HG03025 (cell line): ENCODE results near the gene PIM2.

Experiments
- ATAC-seq: cut with Tn5 transposase; IDR thresholded peaks from one replicate; pipeline ENCODE4 v1.9.1; 2021; ENCODE audit warnings: mild to moderate bottlenecking, moderate library complexity; ENCODE audit not compliant: unreplicated experiment, low FRiP score

PIM2 gene

DNA sequence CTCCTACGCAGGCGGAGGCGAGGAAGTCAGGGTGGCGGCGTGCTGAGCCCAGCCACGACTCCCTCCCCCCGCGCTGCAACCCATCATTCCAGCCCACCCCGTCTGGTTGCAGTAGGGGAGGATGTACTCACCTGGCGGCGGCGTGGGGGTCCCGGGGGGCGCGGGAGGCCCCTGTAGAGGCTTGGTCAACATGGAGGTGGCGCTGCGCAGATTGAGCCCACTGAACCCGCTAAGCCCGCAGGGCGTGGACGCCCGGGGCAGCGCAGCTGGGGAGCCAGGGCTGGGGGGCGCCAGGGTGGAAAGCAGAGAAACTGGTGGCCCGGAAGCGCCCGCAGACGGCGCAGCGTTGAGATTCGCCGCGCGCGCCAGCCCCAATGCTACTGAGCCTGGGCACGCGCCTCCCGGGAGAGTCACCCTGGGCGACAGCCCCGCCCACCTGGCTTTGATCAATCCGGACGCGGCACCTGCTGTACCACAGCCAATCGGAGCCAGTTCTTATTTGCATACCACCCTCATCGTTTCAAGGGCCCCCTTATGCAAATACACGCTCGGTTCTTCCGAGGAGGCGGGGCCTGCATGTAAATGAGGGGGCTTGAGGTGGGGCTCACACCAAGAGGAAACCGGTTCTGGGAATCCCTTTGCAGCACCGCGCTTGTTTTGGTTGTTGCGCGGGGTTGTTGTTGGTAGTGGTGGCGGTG lies at the start of gene PIM2:
Gene PIM2, minus strand, starts transcription at position 382 of the 698 bp plus-strand sequence. Its CDS starts 190 bp downstream, at position 192.
- ATAC-seq: peak; percentile 58

DNA sequence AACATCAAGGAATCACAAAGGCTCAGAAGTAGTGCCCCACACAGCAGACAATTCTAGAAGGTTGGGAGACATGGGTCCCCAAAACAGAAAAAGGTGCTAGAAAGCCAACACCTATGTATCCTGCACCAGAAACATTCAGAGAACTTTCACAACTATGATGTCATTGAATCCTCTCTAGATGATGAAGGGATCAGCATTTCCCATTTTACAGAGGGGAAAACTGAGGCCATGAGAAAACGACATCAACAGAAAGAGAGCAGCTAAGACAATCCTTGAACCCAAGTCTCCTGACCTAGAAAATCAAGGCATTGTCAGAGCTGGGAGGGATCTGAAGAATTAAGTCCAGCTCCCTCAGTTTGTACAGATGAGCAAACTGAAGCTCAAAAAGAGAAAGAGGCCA lies 49.6 kb upstream of the PIM2 start:
- no peak for ATAC-seq

DNA sequence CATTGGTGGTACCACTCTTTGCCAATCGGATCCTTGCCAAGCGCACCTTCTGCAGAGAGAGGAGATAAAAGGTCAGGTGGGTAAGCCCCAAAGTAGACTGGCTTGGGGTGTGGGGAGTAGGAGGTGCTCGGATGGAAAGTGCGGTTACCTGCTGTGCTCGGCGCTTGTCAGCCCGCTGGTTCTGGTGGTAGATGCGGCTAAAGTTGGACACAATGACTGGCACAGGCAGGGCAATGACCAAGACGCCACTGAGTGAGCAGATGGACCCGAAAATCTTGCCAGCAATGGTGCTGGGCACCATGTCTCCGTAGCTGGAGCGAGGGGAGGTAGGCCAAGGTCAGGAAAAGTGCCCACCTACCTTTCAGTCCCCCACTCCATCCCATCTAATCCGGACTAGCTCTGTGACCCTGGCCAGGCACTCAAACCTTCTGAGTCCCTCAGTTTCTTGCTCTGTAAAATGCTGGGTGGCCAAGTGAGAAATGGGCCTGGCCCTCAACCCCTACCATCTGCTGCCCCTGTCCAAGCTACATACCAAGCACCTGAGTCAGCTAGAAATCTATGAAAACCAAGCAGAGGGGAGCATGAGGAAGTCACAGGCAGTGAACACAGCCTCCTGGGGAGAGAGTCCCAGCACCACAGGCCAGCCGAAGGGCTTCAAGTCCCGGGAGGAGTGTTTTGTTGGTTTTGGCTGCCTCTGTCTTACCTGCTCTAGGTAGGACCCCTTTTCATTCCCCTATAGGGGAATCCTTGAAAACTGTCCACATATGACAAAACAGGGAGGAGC lies 48.2 kb upstream of the PIM2 start:
- ATAC-seq: no peak

DNA sequence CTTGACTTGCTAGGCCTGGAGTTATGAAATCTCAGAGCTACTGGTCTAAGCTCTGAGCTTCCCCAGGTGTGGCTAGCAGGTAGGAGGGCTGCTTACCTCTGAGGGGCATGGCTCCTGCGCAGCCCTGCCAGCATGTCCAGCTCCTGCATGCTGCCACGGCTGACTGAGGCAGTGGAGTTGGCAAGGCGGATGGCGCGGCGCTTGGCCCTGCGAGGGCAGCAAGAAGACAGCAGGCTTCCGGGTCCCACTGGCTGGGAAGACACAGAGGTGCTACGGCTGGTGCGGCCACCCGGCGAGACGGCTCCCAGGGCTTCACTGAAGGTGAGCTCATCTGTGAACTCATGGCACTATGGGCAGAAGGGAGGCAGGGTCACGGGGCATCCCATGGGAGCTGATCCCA lies 47.1 kb upstream of the PIM2 start:
- ATAC-seq: no peak

DNA sequence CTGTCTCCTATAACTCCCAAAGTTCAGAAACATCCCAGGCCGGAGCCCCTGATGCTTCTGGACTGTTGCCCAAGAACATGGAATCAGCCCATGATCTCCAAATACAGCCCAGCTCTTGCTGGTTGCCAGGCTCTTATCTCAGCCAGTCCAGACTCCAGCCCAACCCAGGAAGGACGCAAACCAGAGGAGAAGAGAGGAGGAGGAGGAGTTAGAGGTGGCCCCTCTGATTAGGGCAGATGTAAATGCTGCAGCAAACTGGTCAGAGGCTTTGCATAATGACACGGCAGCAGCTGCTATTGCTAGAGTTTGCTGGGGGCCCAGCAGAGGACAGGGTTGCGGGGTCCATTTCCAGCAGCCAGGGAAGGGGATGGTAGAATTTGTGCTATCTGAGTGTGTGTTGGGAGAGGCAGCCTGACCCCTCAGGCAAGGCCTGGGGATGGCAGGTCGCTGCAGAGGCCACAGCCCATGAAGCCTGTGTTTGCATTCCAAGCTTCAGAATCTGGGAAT lies 42.8 kb upstream of the PIM2 start:
- ATAC-seq: no peak

DNA sequence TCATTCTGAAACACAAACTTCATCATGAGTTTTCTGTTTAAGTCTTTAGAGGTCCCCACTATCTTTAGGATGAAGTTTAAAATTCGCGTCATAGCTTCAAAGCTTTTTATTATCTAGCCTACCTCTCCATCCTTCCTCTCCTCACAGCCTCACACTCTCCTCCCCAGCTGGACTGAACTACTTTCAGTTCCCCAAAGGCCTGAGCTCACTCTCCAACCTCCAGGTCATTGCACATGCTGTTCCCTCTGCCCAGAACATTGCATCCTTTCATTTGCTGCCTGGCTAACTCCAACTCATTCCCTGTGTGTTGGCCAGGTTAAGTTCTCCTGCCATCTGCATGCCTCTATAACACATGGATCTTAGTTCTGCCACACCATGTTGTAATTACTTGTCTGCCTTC lies 41.5 kb upstream of the PIM2 start:
- ATAC-seq: no peak

DNA sequence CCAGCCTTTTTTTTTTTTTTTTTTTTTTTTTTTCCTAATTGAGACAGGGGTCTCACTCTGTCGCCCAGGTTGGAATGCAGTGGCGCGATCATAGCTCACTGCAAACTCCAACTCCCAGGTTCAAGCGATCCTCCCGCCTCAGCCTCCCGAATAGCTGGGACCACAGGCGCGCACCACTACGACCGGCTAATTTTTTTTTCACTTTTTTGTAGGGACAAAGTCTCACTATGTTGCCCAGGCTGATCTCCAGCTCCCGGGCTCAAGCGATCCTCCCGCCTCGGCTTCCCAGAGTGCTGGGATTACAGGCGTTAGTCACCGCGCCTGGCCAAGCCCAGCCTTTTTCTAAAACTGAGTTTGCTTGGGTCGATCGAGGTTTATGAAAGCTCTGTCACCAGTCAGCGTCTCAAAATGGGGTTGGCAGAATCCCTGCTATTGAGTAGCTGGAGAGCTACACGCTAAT lies 39.8 kb upstream of the PIM2 start:
- ATAC-seq: peak; percentile 2

DNA sequence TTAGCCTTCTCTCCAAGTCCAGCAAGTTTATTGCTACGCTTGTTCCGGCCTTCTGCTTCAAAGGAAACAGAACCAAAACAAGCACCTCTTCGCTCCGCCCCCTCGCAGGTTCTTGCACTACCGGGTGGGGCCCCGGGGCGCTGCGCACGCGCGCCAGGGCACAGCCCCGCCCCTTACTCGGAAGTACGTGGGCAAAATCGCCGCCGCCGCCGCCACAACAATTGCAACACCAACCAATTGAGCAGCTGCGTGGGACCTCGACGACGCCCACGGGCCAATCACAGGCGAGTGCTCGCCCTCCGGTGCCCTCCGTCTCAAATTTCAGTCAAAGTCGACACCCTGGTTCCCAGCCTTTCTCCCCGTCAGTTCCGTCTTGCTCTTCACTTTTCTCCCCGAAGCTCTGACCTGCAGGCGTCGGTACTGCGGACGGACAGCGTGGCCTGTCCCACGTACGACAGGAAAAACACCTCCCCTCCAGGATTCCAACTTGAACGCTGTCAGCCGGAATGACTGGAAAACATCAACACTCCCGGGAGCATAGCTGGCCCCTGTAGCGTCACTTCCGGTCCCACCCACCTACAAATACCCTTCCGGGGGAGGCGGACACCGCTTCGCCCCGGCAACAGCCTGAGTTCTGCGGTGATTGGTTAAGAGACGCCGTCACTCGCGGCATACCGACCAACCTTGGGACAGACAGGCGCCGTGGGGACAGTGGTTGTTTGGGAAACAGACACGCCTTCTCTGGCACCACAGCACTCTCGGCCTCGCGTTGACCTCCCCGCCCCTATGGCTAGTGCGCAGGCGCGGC lies 39.2 kb upstream of the PIM2 start:
- ATAC-seq: peak; percentile 73

DNA sequence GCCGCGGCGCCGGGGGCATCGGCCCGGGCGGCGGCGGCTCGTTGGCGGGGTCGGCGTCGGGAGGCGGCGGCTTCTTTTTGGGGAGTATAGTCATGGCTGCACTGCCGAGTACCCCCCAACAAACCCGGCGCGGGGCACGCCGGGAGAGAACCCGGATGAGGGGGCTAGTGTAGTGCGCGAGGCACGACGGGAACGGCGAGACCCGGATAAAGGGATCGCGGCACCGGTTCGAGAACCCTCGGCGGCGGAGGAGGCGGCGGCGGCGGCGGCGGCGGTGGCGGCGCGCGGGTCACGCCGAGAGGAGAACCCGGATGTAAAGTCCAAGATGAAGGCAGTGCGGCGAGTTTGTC lies 38.6 kb upstream of the PIM2 start, which contains the start of gene OTUD5:
Gene OTUD5, minus strand, starts transcription at position 131 of the 350 bp plus-strand sequence. Its CDS starts 37 bp downstream, at position 94.
- ATAC-seq: peak; percentile 35

DNA sequence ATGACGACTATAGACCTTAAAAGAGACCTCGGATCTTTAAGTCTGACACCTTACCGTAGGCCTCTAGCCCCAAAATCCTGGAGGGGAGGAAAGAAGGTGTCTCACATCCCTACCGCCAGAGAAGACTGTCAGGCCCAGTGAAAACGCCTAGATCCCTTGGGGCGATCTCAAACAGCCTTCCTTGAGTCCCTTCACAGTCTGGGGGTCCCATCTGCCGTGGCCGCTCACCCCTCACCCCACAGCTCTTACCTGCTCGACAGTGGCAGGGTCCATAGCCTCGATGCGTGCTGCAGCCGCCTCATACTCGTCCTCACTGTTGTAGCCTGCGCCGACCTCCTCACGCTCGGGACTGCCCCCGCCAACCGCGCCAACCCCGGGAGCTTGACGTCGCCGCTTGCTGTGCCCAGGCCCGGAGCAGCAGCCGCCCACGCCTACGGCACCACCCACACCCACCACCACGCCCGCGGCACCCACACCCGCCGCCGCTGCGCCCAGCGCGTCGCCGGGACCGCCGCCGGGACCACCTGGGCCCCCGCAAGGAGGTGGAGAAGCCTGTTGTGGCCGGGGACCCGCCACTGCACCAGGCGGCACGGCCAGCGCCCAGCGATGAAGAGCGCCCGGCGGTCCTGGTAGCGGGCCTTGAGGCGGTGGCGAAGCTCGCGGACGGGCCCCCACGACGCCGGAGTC lies 38.0 kb upstream of the PIM2 start:
- peak; percentile 1 for ATAC-seq

DNA sequence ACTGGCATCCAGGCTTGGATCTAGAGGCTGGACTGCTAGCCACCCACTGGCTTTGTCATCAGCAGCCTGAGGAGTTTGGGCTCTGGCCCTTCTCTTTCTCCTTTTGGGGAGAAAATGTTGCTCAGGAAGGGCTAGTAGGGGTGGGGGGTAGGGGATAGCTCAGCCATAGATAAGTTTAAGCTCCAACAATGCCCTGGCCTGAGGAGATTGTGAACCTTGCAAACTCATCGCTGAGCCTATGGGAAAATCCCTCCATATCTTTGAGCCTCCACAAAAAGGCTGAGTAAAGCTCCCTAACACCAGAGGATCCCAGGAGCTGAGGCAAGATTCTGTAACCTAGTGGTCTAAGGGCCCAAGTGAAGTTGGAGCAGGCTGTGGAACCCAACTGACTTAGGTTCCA lies 29.8 kb upstream of the PIM2 start:
- no peak for ATAC-seq

DNA sequence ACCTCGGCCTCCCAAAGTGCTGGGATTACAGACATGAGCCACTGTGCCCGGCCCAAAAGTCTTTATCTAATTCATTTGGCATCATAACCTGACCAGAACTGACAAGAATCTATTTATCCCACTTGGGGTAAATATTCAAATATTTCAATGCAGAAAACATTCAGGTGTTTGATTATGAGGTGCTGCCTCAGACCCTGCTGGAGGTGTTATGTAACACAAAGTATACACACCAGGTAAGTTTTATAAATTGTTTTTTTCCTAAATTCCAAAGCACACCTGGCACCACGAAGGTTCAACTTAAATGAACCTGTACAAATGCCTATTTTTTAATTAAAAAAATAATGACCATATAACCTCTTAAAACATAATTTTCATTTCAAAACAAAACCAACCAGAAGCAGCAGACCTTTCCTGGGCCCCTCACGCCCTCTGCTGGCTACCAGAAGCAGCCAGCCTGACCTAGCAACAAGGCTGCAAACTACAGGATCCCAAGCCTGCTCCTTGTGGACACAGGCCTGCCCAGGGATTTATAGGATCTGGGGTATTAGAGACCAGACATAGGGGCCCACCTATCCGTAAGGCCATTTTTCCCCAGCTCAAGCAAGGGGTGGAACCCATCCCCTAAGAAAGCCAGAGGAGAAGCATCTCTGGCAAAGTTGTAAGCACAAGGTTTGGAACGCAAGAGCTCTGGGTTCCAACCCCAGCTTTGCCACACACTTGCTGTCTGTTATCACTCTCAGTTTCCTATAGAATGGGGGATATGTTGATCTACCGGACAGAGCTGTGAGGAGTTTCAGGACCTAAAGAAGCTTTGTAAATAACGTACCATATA lies 26.9 kb upstream of the PIM2 start:
- ATAC-seq: no peak

DNA sequence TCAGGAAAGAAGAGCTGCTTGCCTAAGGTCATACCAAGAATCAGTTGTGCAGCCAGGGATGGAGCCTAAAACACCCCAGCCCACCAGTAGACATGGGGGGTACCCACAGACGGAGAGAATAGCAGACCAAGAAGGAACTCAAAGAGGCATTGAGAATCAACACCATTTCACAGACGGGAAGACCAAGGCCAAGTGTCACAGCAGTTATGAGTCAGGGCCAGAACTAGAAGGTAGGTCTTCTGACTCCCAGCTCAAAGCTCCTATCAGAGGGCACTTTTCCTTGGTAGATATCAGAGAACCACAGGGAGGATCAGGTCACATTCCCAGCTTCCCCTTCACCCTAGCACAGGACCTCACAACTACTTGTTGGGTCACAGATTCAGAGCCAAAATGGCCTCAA lies 24.1 kb upstream of the PIM2 start:
- ATAC-seq: no peak

DNA sequence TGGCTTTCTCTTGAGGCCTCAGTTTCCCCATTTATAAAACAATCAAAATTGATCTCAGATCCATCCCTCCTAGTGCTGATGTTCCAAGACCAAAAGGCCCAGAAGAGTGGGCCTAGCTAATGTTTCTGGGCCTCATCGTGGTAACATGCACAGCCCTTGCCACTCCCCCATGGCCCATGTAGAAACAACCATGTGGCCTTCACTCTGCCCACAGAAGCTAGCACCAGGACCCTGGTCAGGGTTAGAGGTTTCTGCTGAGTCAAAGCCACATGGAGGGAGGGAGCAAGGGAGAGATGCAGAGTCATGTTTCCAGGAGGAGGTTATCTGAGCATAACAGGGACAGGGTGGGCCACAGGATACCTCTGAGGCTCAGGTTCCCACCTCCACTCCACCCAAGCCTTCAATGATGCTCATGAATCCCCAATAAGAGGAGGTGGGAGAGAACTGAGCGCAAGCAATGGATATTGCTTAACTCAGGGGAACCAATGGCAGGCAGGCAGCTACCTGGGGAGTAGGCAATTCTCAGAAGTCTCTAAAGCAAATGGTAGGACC lies 21.7 kb upstream of the PIM2 start:
- ATAC-seq: no peak

DNA sequence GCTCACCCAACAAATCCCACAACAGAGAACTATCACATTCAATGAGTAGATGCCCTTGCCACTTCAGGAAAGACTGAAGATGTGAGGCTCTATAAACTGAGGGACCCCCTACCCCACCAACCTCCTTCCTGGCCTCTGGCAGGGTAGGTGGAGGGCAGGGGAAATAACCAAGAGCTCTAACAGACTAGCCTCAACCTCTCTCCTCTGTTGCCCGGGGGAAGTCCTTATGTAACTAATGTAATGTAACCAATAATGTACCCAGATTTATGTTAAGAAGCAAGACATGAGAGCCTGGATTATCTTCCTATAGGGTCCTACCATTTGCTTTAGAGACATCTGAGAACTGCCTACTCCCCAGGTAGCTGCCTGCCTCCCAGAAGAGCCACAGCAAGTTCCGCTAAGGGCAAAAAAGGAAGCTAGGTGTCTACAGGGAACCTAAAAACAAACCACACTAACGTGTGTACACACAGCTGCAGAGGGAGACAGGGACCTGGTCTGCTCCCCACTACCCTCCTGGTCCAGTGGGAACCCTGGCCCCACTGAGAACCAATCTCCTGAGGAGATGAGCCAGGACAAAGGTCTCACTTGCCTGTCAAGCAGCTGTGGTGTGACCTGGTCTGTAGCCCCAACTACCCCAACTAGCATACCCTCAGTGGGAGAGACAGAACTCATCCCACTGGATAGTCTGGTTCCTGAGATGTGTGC lies 20.9 kb upstream of the PIM2 start:
- no peak for ATAC-seq

DNA sequence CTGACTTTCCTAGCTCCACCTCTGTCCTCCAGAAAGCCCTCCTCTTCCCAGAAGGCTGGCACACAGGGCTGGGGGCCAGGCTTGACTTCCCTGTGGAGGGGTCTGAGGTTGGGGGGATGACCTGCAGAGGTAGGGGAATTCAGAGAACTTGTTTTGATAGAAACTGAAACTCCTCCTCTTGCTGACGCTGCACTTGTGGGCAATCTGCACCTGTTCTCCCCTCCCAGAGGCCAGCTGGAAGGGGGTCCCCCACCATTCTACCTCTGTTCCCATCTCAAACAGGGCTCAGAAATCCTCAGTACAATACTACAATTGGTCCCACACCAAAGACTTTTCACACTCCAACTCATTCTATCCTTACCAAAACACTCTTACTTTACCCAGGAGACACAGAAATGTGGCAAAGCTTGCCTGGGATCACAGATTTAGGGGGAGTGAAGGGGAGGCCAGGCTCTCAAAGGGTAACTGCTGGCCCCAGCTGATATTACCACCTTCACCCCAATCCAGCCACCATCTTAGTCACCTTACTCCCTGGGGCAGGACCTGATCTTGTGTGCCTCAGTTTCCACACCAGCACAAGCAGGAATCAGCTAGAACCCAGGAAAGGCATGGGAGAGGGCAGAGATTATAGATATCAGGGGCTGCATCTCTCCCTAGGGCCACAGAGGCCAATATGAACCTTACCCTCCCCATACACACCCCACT lies 20.0 kb upstream of the PIM2 start:
- ATAC-seq: peak; percentile 48

DNA sequence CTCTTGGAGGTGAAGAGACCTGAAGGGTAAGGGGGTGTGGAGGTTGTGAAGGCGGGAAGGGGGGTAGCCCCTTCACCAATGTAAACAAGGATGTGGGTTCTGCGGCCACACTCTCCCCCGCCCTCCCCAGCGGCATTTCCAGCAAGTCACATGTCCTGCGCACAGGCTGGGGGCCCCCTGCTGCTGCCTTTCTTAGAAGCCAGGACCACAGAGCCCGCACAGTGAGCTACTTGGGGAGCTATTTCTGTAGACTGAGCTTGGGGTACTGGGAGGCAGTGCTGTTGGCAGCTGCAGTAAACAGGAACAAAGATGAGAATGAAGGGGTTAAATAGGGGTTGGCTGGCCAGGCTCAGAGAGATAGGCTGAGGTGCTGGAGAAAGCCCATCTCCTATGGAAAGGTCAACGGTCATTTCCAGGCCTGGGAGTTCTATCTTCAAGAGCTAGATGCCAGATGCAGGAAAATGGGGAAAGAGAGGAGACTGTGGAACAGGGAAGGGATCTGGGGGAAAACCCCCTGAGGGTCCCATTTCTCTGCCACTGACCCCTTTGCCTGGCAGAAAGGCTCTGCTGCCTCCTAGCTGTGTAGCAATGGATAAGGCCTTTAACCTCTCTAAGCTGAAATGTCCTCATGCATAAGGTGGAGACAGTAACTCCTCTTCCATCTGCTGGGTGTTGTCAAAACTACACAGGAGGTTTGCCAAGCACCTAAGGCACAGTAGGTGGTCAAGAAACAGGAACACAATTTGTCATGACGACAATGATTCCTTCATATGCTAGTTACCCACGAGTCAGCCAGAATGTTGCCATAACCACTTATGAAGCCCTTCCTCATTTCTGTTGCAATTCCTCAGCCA lies 18.5 kb upstream of the PIM2 start:
- ATAC-seq: peak; percentile 49
